Caco-2 (cell line): Measurements from ENCODE around the gene ZNF443. TPM values are rescaled to one million over a fixed set of nuclear protein-coding genes. Genes with fewer than 3 reads are reported as not detected.
"Not testable (repeated sequence)": the region's sequence is repeated elsewhere in the genome, so short reads cannot be mapped to it uniquely, and the experiment has no call there.

Experiments used
- BruUV-seq: library from RNA; stranded (reverse); fragments of 400-500 nt; replicated peaks from 2 replicates; lab custom pipeline; 2021; lab: Mats Ljungman, UMichigan
- CTCF ChIA-PET: fragments of 300-600 bp; sonication (Branson Sonifier 250); formaldehyde crosslinking; loops from one replicate; lab custom pipeline; 2022; ENCODE audit warnings: antibody characterized with exemption; lab: Charles Lee
- POLR2A ChIA-PET: fragments of 300-600 bp; sonication (Branson Sonifier 250); formaldehyde crosslinking; loops from one replicate; lab custom pipeline; 2022; ENCODE audit warnings: antibody characterized with exemption; lab: Charles Lee
- DNase-seq, 2 experiments: peaks; one replicate each; pipeline versions ENCODE4 v3.0.0 to v3.0.0-alpha.2; 2020 to 2022
- H3K27me3 ChIP-seq: replicated peaks from 2 replicates; pipeline ENCODE4 v1.6.0; 2011; ENCODE audit warnings: low read length; ENCODE audit not compliant: control insufficient read depth, insufficient read depth
- H3K36me3 ChIP-seq: 2 replicates; pipeline ENCODE4 v1.5.1; 2011; ENCODE audit warnings: low read length; ENCODE audit not compliant: control insufficient read depth, insufficient read depth
- H3K4me1 ChIP-seq: fragments of 250-450 bp; sonication (Bioruptor Pico); 2 replicates; pipeline ENCODE4 v1.5.1; 2020; ENCODE audit warnings: mild to moderate bottlenecking
- H3K4me3 ChIP-seq: 2 replicates; pipeline ENCODE4 v1.5.1; 2011; ENCODE audit warnings: low read depth, mild to moderate bottlenecking, control low read depth, low read length
- H3K9me3 ChIP-seq: fragments of 250-450 bp; sonication (Bioruptor Pico); 2 replicates; pipeline ENCODE4 v1.5.1; 2020; ENCODE audit warnings: mild to moderate bottlenecking, moderate library complexity
- H3K27ac Mint-ChIP-seq: one replicate; pipeline ENCODE4 v1.8.0; 2022; ENCODE audit warnings: mixed read lengths; ENCODE audit not compliant: unreplicated experiment
- H3K27me3 Mint-ChIP-seq: one replicate; pipeline ENCODE4 v1.8.0; 2022; ENCODE audit warnings: mixed read lengths; ENCODE audit not compliant: insufficient read depth, unreplicated experiment
- H3K36me3 Mint-ChIP-seq: one replicate; pipeline ENCODE4 v1.8.0; 2022; ENCODE audit warnings: mild to moderate bottlenecking, mixed read lengths; ENCODE audit not compliant: insufficient read depth, unreplicated experiment
- H3K4me1 Mint-ChIP-seq: one replicate; pipeline ENCODE4 v1.8.0; 2022; ENCODE audit warnings: low read depth, mixed read lengths; ENCODE audit not compliant: unreplicated experiment
- H3K4me3 Mint-ChIP-seq: one replicate; pipeline ENCODE4 v1.8.0; 2022; ENCODE audit warnings: mild to moderate bottlenecking, moderate library complexity, mixed read lengths; ENCODE audit not compliant: unreplicated experiment
- H3K9me3 Mint-ChIP-seq: one replicate; pipeline ENCODE4 v1.8.0; 2022; ENCODE audit warnings: mixed read lengths; ENCODE audit not compliant: unreplicated experiment
- intact Hi-C: fragments of 100-400 bp; cut with micrococcal nuclease; formaldehyde crosslinking; loops from one replicate; pipeline ENCODE4 v1.10.0; 2022; ENCODE audit not compliant: unreplicated experiment
- total RNA-seq: library from RNA; stranded (reverse); gene quantifications from 2 replicates; pipeline ENCODE4 v1.2.3, GENCODE V29; 2022
- TF ChIP-seq, protein P1 (sequence below), 2 experiments: fragments of 200-600 bp in 1 of 2; IDR thresholded peaks; 1 replicate in 1 of 2; 2 replicates in 1 of 2; pipeline versions ENCODE4 v1.5.1 to v1.8.0; 2011 to 2022; ENCODE audit warnings: antibody characterized with exemption in 1 of 2, control low read depth in 1 of 2, inconsistent platforms in 1 of 2, low read depth in 1 of 2, low read length in 1 of 2, mild to moderate bottlenecking in 1 of 2, moderate library complexity in 1 of 2; ENCODE audit not compliant: insufficient read depth in 1 of 2, severe bottlenecking in 1 of 2, unreplicated experiment in 1 of 2

ZNF443 gene
- total RNA-seq, 1 experiment from 2014 or later: 5.1 TPM

DNA sequence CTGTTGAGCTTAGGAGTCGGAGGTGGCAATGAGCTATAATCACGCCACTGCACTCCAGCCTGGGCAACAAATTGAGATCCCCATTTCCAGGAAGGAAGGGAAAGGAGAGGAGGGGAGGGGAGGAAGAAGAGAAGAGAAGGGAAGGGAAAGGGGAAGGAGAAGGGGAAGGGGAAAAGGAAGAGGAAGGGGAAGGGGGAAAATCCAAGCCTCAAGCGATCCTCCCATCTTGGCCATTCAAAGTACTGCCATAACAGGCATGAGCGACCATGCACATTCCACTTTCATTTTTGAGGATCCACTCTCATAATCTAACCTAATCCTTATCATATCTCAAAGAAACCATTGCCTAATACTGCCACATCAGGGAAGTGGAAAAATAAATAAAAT lies 14.9 kb downstream of the ZNF443 start:
- no peaks in the 10 kb centered on the region for H3K4me1 ChIP-seq
- H3K4me1 Mint-ChIP-seq: no peaks in the 10 kb centered on the region
- H3K36me3 Mint-ChIP-seq: peaks cover 28% of the 10 kb centered on the region
- no peak overlapping the region for H3K27ac Mint-ChIP-seq
- H3K9me3 ChIP-seq: no peaks in the 10 kb centered on the region; the same call in 1 of the 2 replicates
- POLR2A ChIA-PET: no interaction called here
- no TSS peak for BruUV-seq
- intact Hi-C loops: no loop called here
- TF ChIP-seq, protein P1, sequence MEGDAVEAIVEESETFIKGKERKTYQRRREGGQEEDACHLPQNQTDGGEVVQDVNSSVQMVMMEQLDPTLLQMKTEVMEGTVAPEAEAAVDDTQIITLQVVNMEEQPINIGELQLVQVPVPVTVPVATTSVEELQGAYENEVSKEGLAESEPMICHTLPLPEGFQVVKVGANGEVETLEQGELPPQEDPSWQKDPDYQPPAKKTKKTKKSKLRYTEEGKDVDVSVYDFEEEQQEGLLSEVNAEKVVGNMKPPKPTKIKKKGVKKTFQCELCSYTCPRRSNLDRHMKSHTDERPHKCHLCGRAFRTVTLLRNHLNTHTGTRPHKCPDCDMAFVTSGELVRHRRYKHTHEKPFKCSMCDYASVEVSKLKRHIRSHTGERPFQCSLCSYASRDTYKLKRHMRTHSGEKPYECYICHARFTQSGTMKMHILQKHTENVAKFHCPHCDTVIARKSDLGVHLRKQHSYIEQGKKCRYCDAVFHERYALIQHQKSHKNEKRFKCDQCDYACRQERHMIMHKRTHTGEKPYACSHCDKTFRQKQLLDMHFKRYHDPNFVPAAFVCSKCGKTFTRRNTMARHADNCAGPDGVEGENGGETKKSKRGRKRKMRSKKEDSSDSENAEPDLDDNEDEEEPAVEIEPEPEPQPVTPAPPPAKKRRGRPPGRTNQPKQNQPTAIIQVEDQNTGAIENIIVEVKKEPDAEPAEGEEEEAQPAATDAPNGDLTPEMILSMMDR (IDR thresholded peaks at IDR 0.05; ENCODE audit: insufficient read depth in 1 of 2, low read depth in 1 of 2, low read length in 1 of 2, severe bottlenecking in 1 of 2, unreplicated experiment in 1 of 2): no peak
- H3K4me3 Mint-ChIP-seq: no peak overlapping the region
- CTCF ChIA-PET: interaction anchor here (0.7 kb wide), 1 partner anchor 239 kb away, joined by 3 read pairs; no protein-coding TSS in a partner anchor
- DNase-seq: no peak
- H3K4me3 ChIP-seq: no peak overlapping the region
- H3K27me3 Mint-ChIP-seq: no peaks in the 10 kb centered on the region
- H3K9me3 Mint-ChIP-seq: peaks cover 4% of the 10 kb centered on the region
- H3K27me3 ChIP-seq: no peaks in the 10 kb centered on the region
- no peaks in the 10 kb centered on the region; the same call in 1 of the 2 replicates for H3K36me3 ChIP-seq

DNA sequence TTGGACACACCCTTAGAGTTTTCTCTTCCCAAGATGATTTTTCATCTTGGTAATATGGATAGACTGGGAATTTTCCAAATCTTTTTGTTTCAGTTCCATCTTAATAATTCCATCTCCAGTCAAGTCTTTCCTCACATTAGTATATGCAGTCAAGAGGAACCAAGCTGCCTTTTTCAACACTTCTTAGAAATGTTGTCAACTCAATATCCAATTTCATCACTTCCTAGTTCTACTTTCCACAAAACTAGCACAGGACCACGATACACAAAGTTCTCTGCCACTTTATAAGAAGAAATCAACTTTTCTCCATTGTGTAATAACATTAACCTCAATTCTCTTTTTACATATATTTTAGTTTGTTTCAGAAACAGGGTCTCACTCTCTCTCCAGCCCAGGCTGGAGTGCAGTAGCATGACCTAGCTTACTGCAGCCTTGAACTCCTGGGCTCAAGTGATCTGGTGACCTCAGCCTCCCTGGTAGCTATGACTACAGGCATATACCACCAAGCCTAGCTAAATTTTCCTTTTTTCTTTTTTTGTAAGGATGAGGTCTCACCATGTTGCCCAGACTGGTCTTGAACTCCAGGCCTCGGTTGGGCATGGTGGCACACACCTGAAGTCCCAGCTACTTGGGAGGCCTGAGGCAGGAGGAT lies 15.5 kb downstream of the ZNF443 start:
- no peaks in the 10 kb centered on the region for H3K4me1 Mint-ChIP-seq
- no peak overlapping the region for H3K4me3 Mint-ChIP-seq
- intact Hi-C loops: no loop called here
- TF ChIP-seq, protein P1 (IDR thresholded peaks at IDR 0.05; ENCODE audit: insufficient read depth in 1 of 2, low read depth in 1 of 2, low read length in 1 of 2, severe bottlenecking in 1 of 2, unreplicated experiment in 1 of 2): no peak
- BruUV-seq: no TSS peak
- POLR2A ChIA-PET: no interaction called here
- DNase-seq: no peak
- Histone ChIP-seq H3K36me3 (no peaks in the 10 kb centered on the region), H3K27me3 (no peaks in the 10 kb centered on the region), H3K4me1 (no peaks in the 10 kb centered on the region), H3K4me3 (no peak overlapping the region), H3K9me3 (no peaks in the 10 kb centered on the region; the same call in 1 of the 2 replicates)
- H3K9me3 Mint-ChIP-seq: peaks cover 2% of the 10 kb centered on the region
- no peaks in the 10 kb centered on the region for H3K27me3 Mint-ChIP-seq
- peaks cover 23% of the 10 kb centered on the region for H3K36me3 Mint-ChIP-seq
- CTCF ChIA-PET: interaction anchor here (0.7 kb wide), 1 partner anchor 239 kb away, joined by 3 read pairs; no protein-coding TSS in a partner anchor
- no peak overlapping the region for H3K27ac Mint-ChIP-seq

DNA sequence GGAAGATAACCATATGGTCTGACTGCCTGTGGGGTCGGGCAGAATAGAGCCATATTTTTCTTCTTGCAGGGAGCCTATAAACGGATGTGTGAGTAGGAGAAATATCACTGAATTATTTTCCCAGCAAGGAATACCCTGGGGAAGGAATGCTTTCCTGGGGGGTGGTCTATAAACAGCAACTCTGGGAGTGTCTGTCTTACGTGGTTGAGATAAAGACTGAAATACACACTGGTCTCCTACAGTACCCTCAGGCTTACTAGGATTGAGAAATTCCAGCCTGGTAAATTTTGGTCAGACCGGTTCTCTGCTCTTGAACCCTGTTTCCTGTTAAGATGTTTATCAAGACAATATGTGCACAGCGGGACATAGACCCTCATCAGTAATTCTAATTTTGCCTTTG lies 23.5 kb downstream of the ZNF443 start:
- BruUV-seq, intact Hi-C loops, H3K9me3 ChIP-seq, H3K4me3 Mint-ChIP-seq, H3K4me3 ChIP-seq, CTCF ChIA-PET, H3K36me3 ChIP-seq, POLR2A ChIA-PET, H3K4me1 ChIP-seq, DNase-seq, H3K36me3 Mint-ChIP-seq, H3K27ac Mint-ChIP-seq, H3K27me3 Mint-ChIP-seq, H3K27me3 ChIP-seq, H3K4me1 Mint-ChIP-seq: not testable (repeated sequence)
- peaks cover 24% of the 10 kb centered on the region for H3K9me3 Mint-ChIP-seq
